Neural cell (in vitro differentiated cells): ENCODE results near the gene VLDLR. TPM values are rescaled to one million over a fixed set of nuclear protein-coding genes. Genes with fewer than 3 reads are reported as not detected.

ENCODE experiments used
- H2AFZ ChIP-seq: fragments of 200-600, 300-800 bp; sonication (generic), shearing (Covaris generic); 2 replicates; pipeline ENCODE4 v1.6.0; 2014; ENCODE audit warnings: low read depth, mild to moderate bottlenecking, antibody characterized with exemption, low read length, moderate library complexity
- H3F3A ChIP-seq: fragments of 200-600 bp; shearing (Covaris generic); 2 replicates; pipeline ENCODE4 v1.6.1; 2016; ENCODE audit warnings: mild to moderate bottlenecking, moderate library complexity, mixed read lengths, antibody characterized with exemption, low read length; ENCODE audit not compliant: insufficient read depth, poor library complexity, severe bottlenecking
- H3K27ac ChIP-seq: fragments of 200-600, 300-800 bp; sonication (generic), shearing (Covaris generic); 2 replicates; pipeline ENCODE4 v1.5.1; 2014; ENCODE audit warnings: mild to moderate bottlenecking, low read length, moderate library complexity
- H3K27me3 ChIP-seq: fragments of 300-800, 200-600 bp; sonication (generic), shearing (Covaris generic); 2 replicates; pipeline ENCODE4 v1.6.0; 2014; ENCODE audit warnings: mild to moderate bottlenecking, low read depth, low read length, moderate library complexity; ENCODE audit not compliant: insufficient read depth
- H3K36me3 ChIP-seq: fragments of 300-800, 200-600 bp; sonication (generic), shearing (Covaris generic); 2 replicates; pipeline ENCODE4 v1.5.1; 2014; ENCODE audit warnings: mild to moderate bottlenecking, antibody characterized with exemption, low read length, moderate library complexity; ENCODE audit not compliant: insufficient read depth
- H3K4me2 ChIP-seq: fragments of 300-800, 200-600 bp; sonication (generic), shearing (Covaris generic); 2 replicates; pipeline ENCODE4 v1.6.0; 2014; ENCODE audit warnings: mild to moderate bottlenecking, low read length
- H3K4me3 ChIP-seq: fragments of 300-800, 200-600 bp; sonication (generic), shearing (Covaris generic); 2 replicates; pipeline ENCODE4 v1.5.1; 2014; ENCODE audit warnings: mild to moderate bottlenecking, low read length, moderate library complexity
- H3K79me2 ChIP-seq: fragments of 200-600 bp; shearing (Covaris generic); replicated peaks from 2 replicates; pipeline ENCODE4 v1.6.0; 2014; ENCODE audit warnings: mild to moderate bottlenecking, low read length, moderate library complexity; ENCODE audit not compliant: insufficient read depth
- H3K9ac ChIP-seq: fragments of 300-800, 200-600 bp; sonication (generic), shearing (Covaris generic); 2 replicates; pipeline ENCODE4 v1.6.1; 2016; ENCODE audit warnings: mild to moderate bottlenecking, low read length, mixed read lengths
- H3K9me2 ChIP-seq: fragments of 200-600 bp; shearing (Covaris generic); 2 replicates; pipeline ENCODE4 v1.6.1; 2016; ENCODE audit warnings: mild to moderate bottlenecking, low read length, mixed read lengths; ENCODE audit not compliant: insufficient read depth
- H3K9me3 ChIP-seq: fragments of 200-600, 300-800 bp; sonication (generic), shearing (Covaris generic); 2 replicates; pipeline ENCODE4 v1.6.1; 2016; ENCODE audit warnings: mild to moderate bottlenecking, mixed run types, low read length, moderate library complexity, mixed read lengths
- H4K20me1 ChIP-seq: fragments of 200-600 bp; shearing (Covaris generic); 2 replicates; pipeline ENCODE4 v1.6.1; 2016; ENCODE audit warnings: mild to moderate bottlenecking, mixed run types; ENCODE audit not compliant: insufficient read depth
- CTCF ChIP-seq: fragments of 450-650 bp; IDR thresholded peaks from 2 replicates; pipeline ENCODE4 v1.5.1; 2014; ENCODE audit warnings: antibody characterized with exemption, mild to moderate bottlenecking, moderate library complexity; ENCODE audit not compliant: poor library complexity, severe bottlenecking
- EP300 ChIP-seq: fragments of 450-650 bp; conservative IDR thresholded peaks from 2 replicates; pipeline ENCODE4 v1.6.1; 2014; ENCODE audit warnings: antibody characterized with exemption, mild to moderate bottlenecking, moderate library complexity; ENCODE audit not compliant: poor library complexity, severe bottlenecking
- EZH2 ChIP-seq: fragments of 200-600, 300-800 bp; shearing (Covaris generic), sonication (generic); IDR thresholded peaks from 2 replicates; pipeline ENCODE4 v1.6.1; 2014; ENCODE audit warnings: antibody characterized with exemption, low read length, borderline replicate concordance, mild to moderate bottlenecking; ENCODE audit not compliant: insufficient read depth, poor library complexity, severe bottlenecking
- MXI1 ChIP-seq: fragments of 450-650 bp; conservative IDR thresholded peaks from 2 replicates; pipeline ENCODE4 v1.6.1; 2014; ENCODE audit warnings: antibody characterized with exemption, mild to moderate bottlenecking; ENCODE audit not compliant: poor library complexity, severe bottlenecking
- POLR2AphosphoS5 ChIP-seq: IDR thresholded peaks from 2 replicates; pipeline ENCODE4 v1.6.1; 2012
- RAD21 ChIP-seq: fragments of 450-650 bp; conservative IDR thresholded peaks from 2 replicates; pipeline ENCODE4 v1.6.1; 2014; ENCODE audit warnings: antibody characterized with exemption, mild to moderate bottlenecking, moderate library complexity
- SMC3 ChIP-seq: fragments of 450-650 bp; conservative IDR thresholded peaks from 2 replicates; pipeline ENCODE4 v1.6.1; 2014; ENCODE audit warnings: antibody characterized with exemption, mild to moderate bottlenecking, moderate library complexity; ENCODE audit not compliant: poor library complexity
- TAF1 ChIP-seq: IDR thresholded peaks from 2 replicates; pipeline ENCODE4 v1.6.1; 2012; ENCODE audit warnings: low read depth
- polyA plus RNA-seq: library from polyadenylated mRNA; depleted of rRNA; stranded (reverse); fragments of >200 nt; gene quantifications from 2 replicates; pipeline ENCODE4 v1.2.3, GENCODE V29; 2014
- TF ChIP-seq, protein P1 (sequence below): IDR thresholded peaks from 2 replicates; pipeline ENCODE4 v1.6.1; 2012; ENCODE audit warnings: borderline replicate concordance

VLDLR gene
- polyA plus RNA-seq, 1 donor from 2014 or later, result 62.7 TPM

GRCh38 chr9:2599896-2600295, 21.7 kb upstream of the VLDLR start:
- no peaks in the 10 kb centered on the region for H3F3A ChIP-seq
- H3K27me3 ChIP-seq, result no peaks in the 10 kb centered on the region
- no peaks in the 10 kb centered on the region for H3K9me2 ChIP-seq
- no peaks in the 10 kb centered on the region for H3K79me2 ChIP-seq
- no peak overlapping the region for H3K4me2 ChIP-seq
- H2AFZ ChIP-seq, result no peak overlapping the region
- H3K27ac ChIP-seq, result no peak overlapping the region
- TF ChIP-seq SMC3 (no peak), CTCF (no peak), EP300 (no peak), MXI1 (no peak), TAF1 (no peak), POLR2AphosphoS5 (no peak), RAD21 (no peak), EZH2 (no peak)
- TF ChIP-seq, protein P1, sequence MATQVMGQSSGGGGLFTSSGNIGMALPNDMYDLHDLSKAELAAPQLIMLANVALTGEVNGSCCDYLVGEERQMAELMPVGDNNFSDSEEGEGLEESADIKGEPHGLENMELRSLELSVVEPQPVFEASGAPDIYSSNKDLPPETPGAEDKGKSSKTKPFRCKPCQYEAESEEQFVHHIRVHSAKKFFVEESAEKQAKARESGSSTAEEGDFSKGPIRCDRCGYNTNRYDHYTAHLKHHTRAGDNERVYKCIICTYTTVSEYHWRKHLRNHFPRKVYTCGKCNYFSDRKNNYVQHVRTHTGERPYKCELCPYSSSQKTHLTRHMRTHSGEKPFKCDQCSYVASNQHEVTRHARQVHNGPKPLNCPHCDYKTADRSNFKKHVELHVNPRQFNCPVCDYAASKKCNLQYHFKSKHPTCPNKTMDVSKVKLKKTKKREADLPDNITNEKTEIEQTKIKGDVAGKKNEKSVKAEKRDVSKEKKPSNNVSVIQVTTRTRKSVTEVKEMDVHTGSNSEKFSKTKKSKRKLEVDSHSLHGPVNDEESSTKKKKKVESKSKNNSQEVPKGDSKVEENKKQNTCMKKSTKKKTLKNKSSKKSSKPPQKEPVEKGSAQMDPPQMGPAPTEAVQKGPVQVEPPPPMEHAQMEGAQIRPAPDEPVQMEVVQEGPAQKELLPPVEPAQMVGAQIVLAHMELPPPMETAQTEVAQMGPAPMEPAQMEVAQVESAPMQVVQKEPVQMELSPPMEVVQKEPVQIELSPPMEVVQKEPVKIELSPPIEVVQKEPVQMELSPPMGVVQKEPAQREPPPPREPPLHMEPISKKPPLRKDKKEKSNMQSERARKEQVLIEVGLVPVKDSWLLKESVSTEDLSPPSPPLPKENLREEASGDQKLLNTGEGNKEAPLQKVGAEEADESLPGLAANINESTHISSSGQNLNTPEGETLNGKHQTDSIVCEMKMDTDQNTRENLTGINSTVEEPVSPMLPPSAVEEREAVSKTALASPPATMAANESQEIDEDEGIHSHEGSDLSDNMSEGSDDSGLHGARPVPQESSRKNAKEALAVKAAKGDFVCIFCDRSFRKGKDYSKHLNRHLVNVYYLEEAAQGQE, result no peak
- H4K20me1 ChIP-seq, result no peaks in the 10 kb centered on the region
- H3K9ac ChIP-seq, result no peak overlapping the region
- H3K4me3 ChIP-seq, result no peak overlapping the region
- H3K9me3 ChIP-seq, result no peaks in the 10 kb centered on the region
- no peaks in the 10 kb centered on the region for H3K36me3 ChIP-seq

DNA sequence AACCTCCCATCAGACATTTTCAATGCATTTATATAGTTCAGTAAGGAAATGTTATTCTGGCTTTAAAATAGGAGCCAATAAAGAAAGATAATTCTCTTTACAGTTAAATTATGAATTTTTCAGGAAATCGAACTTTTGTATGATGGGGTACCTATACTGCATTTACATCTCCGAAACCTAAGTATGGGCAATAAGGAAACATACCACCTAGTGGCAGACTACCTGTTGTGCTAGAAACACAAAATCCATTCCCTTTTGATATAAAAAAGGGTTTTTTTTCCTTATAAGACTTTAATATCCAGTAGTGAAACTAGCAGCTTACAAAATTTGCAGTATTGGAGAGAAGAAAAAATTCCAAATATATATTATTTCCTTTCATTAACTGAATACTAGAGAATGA, 21.3 kb upstream of the VLDLR start:
- TF ChIP-seq EP300, result no peak
- TF ChIP-seq SMC3, result no peak
- TF ChIP-seq POLR2AphosphoS5, result no peak
- TF ChIP-seq, protein P1, result no peak
- TF ChIP-seq TAF1, result no peak
- no peak for TF ChIP-seq RAD21
- TF ChIP-seq CTCF, result no peak
- no peak for TF ChIP-seq EZH2
- TF ChIP-seq MXI1, result no peak
- Histone ChIP-seq H4K20me1 (no peaks in the 10 kb centered on the region), H3K9me3 (no peaks in the 10 kb centered on the region), H3K4me3 (no peak overlapping the region), H3K36me3 (no peaks in the 10 kb centered on the region), H3K4me2 (no peak overlapping the region), H3F3A (no peaks in the 10 kb centered on the region), H3K9me2 (no peaks in the 10 kb centered on the region), H3K9ac (no peak overlapping the region), H2AFZ (no peak overlapping the region), H3K27me3 (no peaks in the 10 kb centered on the region), H3K79me2 (no peaks in the 10 kb centered on the region), H3K27ac (no peak overlapping the region)
